Kidney capillary endothelial cell (primary cell): ENCODE results near the gene TMTC3.

Source experiments
- DNase-seq: peaks from one replicate; pipeline ENCODE4 v3.0.0-alpha.2; 2018; ENCODE audit warnings: low spot score

Gene TMTC3

GRCh38 chr12:88227263-88227662 is 85.2 kb downstream of the TMTC3 start:
- no peak for DNase-seq

GRCh38 chr12:88227871-88228270 is 85.8 kb downstream of the TMTC3 start:
- no peak for DNase-seq

GRCh38 chr12:88228720-88229119 is 86.6 kb downstream of the TMTC3 start:
- DNase-seq = no peak

GRCh38 chr12:88230271-88230670 is 88.2 kb downstream of the TMTC3 start:
- no peak for DNase-seq

- DNase-seq = no peak
Observed at GRCh38 chr12:88235183-88235833, 93.2 kb downstream of the TMTC3 start.

- DNase-seq = peak; percentile 52
Observed at GRCh38 chr12:88237954-88238353, 95.8 kb downstream of the TMTC3 start.

- no peak for DNase-seq
Observed at GRCh38 chr12:88238406-88238805, 96.3 kb downstream of the TMTC3 start.

GRCh38 chr12:88241862-88242570 is 99.9 kb downstream of the TMTC3 start:
- DNase-seq = peak; percentile 92

- no peak for DNase-seq
Observed at GRCh38 chr12:88242571-88242925, 100.4 kb downstream of the TMTC3 start.

GRCh38 chr12:88242939-88243338 is 100.8 kb downstream of the TMTC3 start:
- DNase-seq = no peak

GRCh38 chr12:88243982-88244381 is 101.9 kb downstream of the TMTC3 start:
- DNase-seq = no peak

- no peak for DNase-seq
Observed at GRCh38 chr12:88245905-88246304, 103.8 kb downstream of the TMTC3 start.

GRCh38 chr12:88247241-88247643 is 105.1 kb downstream of the TMTC3 start:
- DNase-seq = no peak

- no peak for DNase-seq
Observed at GRCh38 chr12:88248606-88249005, 106.5 kb downstream of the TMTC3 start.
